HG02678 (cell line): Measurements from ENCODE around the gene SMC4.
"Not testable (repeated sequence)": the region's sequence is repeated elsewhere in the genome, so short reads cannot be mapped to it uniquely, and the experiment has no call there.

ENCODE experiments used
- ATAC-seq: cut with Tn5 transposase; IDR thresholded peaks from one replicate; pipeline ENCODE4 v1.9.1; 2021; ENCODE audit warnings: mild to moderate bottlenecking, moderate library complexity; ENCODE audit not compliant: unreplicated experiment

SMC4 gene

GRCh38 chr3:160399125-160400029, at the start of gene SMC4, which contains the start of gene IFT80:
Gene SMC4 (plus strand): TSS chr3:160399650. CDS start chr3:160400827, 1,177 bp downstream.
Gene IFT80 (minus strand): TSS chr3:160399225. CDS start chr3:160384600, 14,625 bp downstream.
- ATAC-seq, result peak; percentile 92

- no peak for ATAC-seq
Observed at GRCh38 chr3:160355826-160356225, 43.6 kb upstream of the SMC4 start.

GRCh38 chr3:160362896-160363295, 36.6 kb upstream of the SMC4 start:
- ATAC-seq, result not testable (repeated sequence)

- no peak for ATAC-seq
Observed at GRCh38 chr3:160365869-160366522, 33.5 kb upstream of the SMC4 start.

GRCh38 chr3:160368804-160369203, 30.6 kb upstream of the SMC4 start:
- ATAC-seq, result no peak

- ATAC-seq, result no peak
Observed at GRCh38 chr3:160369784-160370183, 29.7 kb upstream of the SMC4 start.

- no peak for ATAC-seq
Observed at GRCh38 chr3:160370987-160371857, 28.2 kb upstream of the SMC4 start.

GRCh38 chr3:160372780-160373179, 26.7 kb upstream of the SMC4 start:
- ATAC-seq, result no peak

- no peak for ATAC-seq
Observed at GRCh38 chr3:160373655-160374054, 25.8 kb upstream of the SMC4 start.

GRCh38 chr3:160374472-160374871, 25.0 kb upstream of the SMC4 start:
- no peak for ATAC-seq

- ATAC-seq, result no peak
Observed at GRCh38 chr3:160374925-160375324, 24.5 kb upstream of the SMC4 start.

GRCh38 chr3:160376681-160377080, 22.8 kb upstream of the SMC4 start:
- ATAC-seq, result no peak

GRCh38 chr3:160378331-160379109, 20.9 kb upstream of the SMC4 start:
- no peak for ATAC-seq

GRCh38 chr3:160379628-160380214, 19.7 kb upstream of the SMC4 start:
- no peak for ATAC-seq

GRCh38 chr3:160381470-160381869, 18.0 kb upstream of the SMC4 start:
- ATAC-seq, result no peak

- ATAC-seq, result no peak
Observed at GRCh38 chr3:160384639-160385318, 14.7 kb upstream of the SMC4 start.

GRCh38 chr3:160390565-160391138, 8.8 kb upstream of the SMC4 start:
- ATAC-seq, result peak; percentile 50

- ATAC-seq, result no peak
Observed at GRCh38 chr3:160392798-160393197, 6.7 kb upstream of the SMC4 start.
